CD14-positive monocyte (primary cell): Measurements from ENCODE around the gene PHACTR3. TPM values are rescaled to one million over a fixed set of nuclear protein-coding genes. Genes with fewer than 3 reads are reported as not detected.

ENCODE experiments used
- DNase-seq, 3 donors: peaks; one replicate each; pipeline ENCODE4 v3.0.0-alpha.2; 2011 to 2022
- H2AFZ ChIP-seq: 2 replicates; pipeline ENCODE4 v1.6.0; 2012; ENCODE audit warnings: mild to moderate bottlenecking, low read depth, low read length, inconsistent platforms; ENCODE audit not compliant: insufficient read depth, poor library complexity, severe bottlenecking
- H3K27ac ChIP-seq, 2 donors: 1 replicate in 1 of 2; 2 replicates in 1 of 2; pipeline ENCODE4 v1.5.1; 2012 to 2013; ENCODE audit warnings: low read length in 2 of 2, control low read depth in 1 of 2, inconsistent platforms in 1 of 2, low read depth in 1 of 2, mild to moderate bottlenecking in 1 of 2
- H3K27me3 ChIP-seq, 2 donors: one replicate each; pipeline versions ENCODE4 v1.6.0 to v1.6.1; 2011 to 2013; ENCODE audit warnings: low read length in 2 of 2; ENCODE audit not compliant: control insufficient read depth in 2 of 2, insufficient read depth in 2 of 2
- H3K36me3 ChIP-seq, 2 donors: replicated peaks in 1 of 2; 1 replicate in 1 of 2; 2 replicates in 1 of 2; pipeline versions ENCODE4 v1.5.1 to v1.6.1; 2012 to 2013; ENCODE audit warnings: low read length in 2 of 2, control low read depth in 1 of 2, inconsistent platforms in 1 of 2, mild to moderate bottlenecking in 1 of 2; ENCODE audit not compliant: insufficient read depth in 2 of 2, control insufficient read depth in 1 of 2
- H3K4me1 ChIP-seq, 2 donors: 1 replicate in 1 of 2; 2 replicates in 1 of 2; pipeline versions ENCODE4 v1.5.1 to v1.6.1; 2012 to 2013; ENCODE audit warnings: low read length in 2 of 2, control low read depth in 1 of 2, inconsistent platforms in 1 of 2, mild to moderate bottlenecking in 1 of 2, moderate library complexity in 1 of 2; ENCODE audit not compliant: insufficient read depth in 2 of 2, control insufficient read depth in 1 of 2
- H3K4me2 ChIP-seq: replicated peaks from 2 replicates; pipeline ENCODE3; 2012; ENCODE audit warnings: low read length, moderate library complexity, mild to moderate bottlenecking; ENCODE audit not compliant: poor library complexity, severe bottlenecking; ENCODE audit errors: extremely low read depth
- H3K4me3 ChIP-seq, 3 experiments: fragments of 200-600 bp in 1 of 3; sonication (generic) in 1 of 3; replicated peaks in 1 of 3; 1 replicate in 2 of 3; 2 replicates in 1 of 3; pipeline ENCODE4 v1.5.1; 2011 to 2013; ENCODE audit warnings: low read length in 3 of 3, mild to moderate bottlenecking in 3 of 3, control low read depth in 2 of 3, low read depth in 2 of 3, inconsistent platforms in 1 of 3, moderate library complexity in 1 of 3
- H3K79me2 ChIP-seq: 2 replicates; pipeline ENCODE4 v1.6.0; 2012; ENCODE audit warnings: mild to moderate bottlenecking, control low read depth, inconsistent platforms, low read length, moderate library complexity; ENCODE audit not compliant: insufficient read depth
- H3K9ac ChIP-seq: 2 replicates; pipeline ENCODE4 v1.6.0; 2017; ENCODE audit warnings: low read length, mild to moderate bottlenecking; ENCODE audit not compliant: insufficient read depth, poor library complexity, severe bottlenecking
- H3K9me3 ChIP-seq, 2 donors: replicated peaks in 1 of 2; 1 replicate in 1 of 2; 2 replicates in 1 of 2; pipeline versions ENCODE4 v1.5.1 to v1.6.1; 2012 to 2013; ENCODE audit warnings: low read length in 2 of 2, control low read depth in 1 of 2; ENCODE audit not compliant: control insufficient read depth in 1 of 2, insufficient read depth in 1 of 2
- H4K20me1 ChIP-seq: 2 replicates; pipeline ENCODE4 v1.6.0; 2012; ENCODE audit warnings: mild to moderate bottlenecking, low read length, control low read depth, moderate library complexity; ENCODE audit not compliant: insufficient read depth
- H3K27ac Mint-ChIP-seq, 7 donors: one replicate each; pipeline ENCODE4 v1.8.0; 2020; ENCODE audit warnings: mild to moderate bottlenecking in 7 of 7, mixed read lengths in 7 of 7, moderate library complexity in 6 of 7, inconsistent platforms in 2 of 7
- H3K27me3 Mint-ChIP-seq, 3 donors: one replicate each; pipeline ENCODE4 v1.8.0; 2021 to 2022; ENCODE audit warnings: low read depth in 3 of 3, mild to moderate bottlenecking in 3 of 3, mixed read lengths in 3 of 3, moderate library complexity in 3 of 3, inconsistent platforms in 1 of 3
- H3K36me3 Mint-ChIP-seq, 2 donors: one replicate each; pipeline ENCODE4 v1.8.0; 2020; ENCODE audit warnings: mixed read lengths in 2 of 2, inconsistent platforms in 1 of 2, mild to moderate bottlenecking in 1 of 2
- H3K4me1 Mint-ChIP-seq: one replicate; pipeline ENCODE4 v1.8.0; 2020; ENCODE audit warnings: mild to moderate bottlenecking, mixed read lengths
- H3K4me3 Mint-ChIP-seq, 2 donors: one replicate each; pipeline ENCODE4 v1.8.0; 2020; ENCODE audit warnings: mild to moderate bottlenecking in 2 of 2, mixed read lengths in 2 of 2, moderate library complexity in 1 of 2
- H3K9me3 Mint-ChIP-seq, 7 donors: one replicate each; pipeline ENCODE4 v1.8.0; 2020 to 2022; ENCODE audit warnings: mixed read lengths in 7 of 7, mild to moderate bottlenecking in 6 of 7, moderate library complexity in 6 of 7, inconsistent platforms in 2 of 7
- WGBS: methylation state at CpG from one replicate; pipeline ENCODE4 v1.1.5; 2013; ENCODE audit warnings: missing lambda C conversion rate; ENCODE audit not compliant: insufficient coverage; 5-methylcytosine and 5-hydroxymethylcytosine counted together
- intact Hi-C, 2 donors: fragments of 100-400 bp; cut with micrococcal nuclease; formaldehyde crosslinking; loops; one replicate each; pipeline versions ENCODE4 v1.15.0 to v1.15.1; 2023
- polyA plus RNA-seq, 3 donors: library from polyadenylated mRNA; depleted of rRNA in 1 of 3; unstranded in 2 of 3; stranded (reverse) in 1 of 3; fragments of 300-500 nt in 2 of 3; fragments of >200 nt in 1 of 3; fragmentation: Illumina TruSeq in 2 of 3; gene quantifications; 1 replicate in 2 of 3; 2 replicates in 1 of 3; pipeline ENCODE4 v1.2.3, GENCODE V29; 2012 to 2021
- TF ChIP-seq, protein P1 (sequence below): fragments of 200-600 bp; IDR thresholded peaks from one replicate; pipeline ENCODE4 v1.8.0; 2022; ENCODE audit warnings: antibody characterized with exemption, mild to moderate bottlenecking

The PHACTR3 gene
- polyA plus RNA-seq, 3 donors = 0.11 to 0.17 TPM; not detected in 1

DNA sequence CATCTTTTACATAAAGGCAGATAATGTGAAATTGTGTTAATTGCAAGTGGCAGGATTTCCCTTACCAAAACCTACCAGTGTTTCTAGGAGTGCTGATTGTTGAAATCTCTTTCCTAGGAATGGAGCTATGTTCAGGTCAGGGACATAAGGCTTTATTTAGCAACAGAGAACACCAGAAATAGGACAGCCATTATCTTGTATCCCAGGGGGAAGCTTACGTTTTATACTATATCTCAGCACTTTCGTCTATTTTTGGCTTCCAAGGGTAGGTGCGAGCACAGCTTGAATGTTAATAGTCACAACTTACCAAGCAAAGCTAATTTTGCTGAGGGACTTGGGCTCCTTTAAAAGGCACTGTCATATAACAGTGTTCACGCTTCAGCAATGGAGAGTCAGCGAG is 235.1 kb downstream of the PHACTR3 start:
- H3K36me3 Mint-ChIP-seq = peaks cover 0 to 4% of the 10 kb centered on the region in 2 donors
- no peak overlapping the region for H3K4me3 ChIP-seq
- H3K9me3 ChIP-seq = no peaks in the 10 kb centered on the region
- peaks cover 0 to 5% of the 10 kb centered on the region in 2 donors for H3K4me1 ChIP-seq
- H3K36me3 ChIP-seq = no peaks in the 10 kb centered on the region
- no peak overlapping the region for H3K27ac ChIP-seq
- H3K79me2 ChIP-seq = no peaks in the 10 kb centered on the region
- no peak overlapping the region for H3K27ac Mint-ChIP-seq
- no peak for DNase-seq
- peaks cover 11% of the 10 kb centered on the region for H3K4me1 Mint-ChIP-seq
- peaks cover 7 to 22% of the 10 kb centered on the region in 2 donors for H3K27me3 ChIP-seq
- 100% methylated on average over 3 of the region's 5 CpGs for WGBS
- H3K9me3 Mint-ChIP-seq = peaks cover 0 to 2% (median 0%) of the 10 kb centered on the region in 7 donors
- no peak overlapping the region for H3K4me2 ChIP-seq
- H4K20me1 ChIP-seq = no peaks in the 10 kb centered on the region
- no peak overlapping the region for H3K4me3 Mint-ChIP-seq
- TF ChIP-seq, protein P1, sequence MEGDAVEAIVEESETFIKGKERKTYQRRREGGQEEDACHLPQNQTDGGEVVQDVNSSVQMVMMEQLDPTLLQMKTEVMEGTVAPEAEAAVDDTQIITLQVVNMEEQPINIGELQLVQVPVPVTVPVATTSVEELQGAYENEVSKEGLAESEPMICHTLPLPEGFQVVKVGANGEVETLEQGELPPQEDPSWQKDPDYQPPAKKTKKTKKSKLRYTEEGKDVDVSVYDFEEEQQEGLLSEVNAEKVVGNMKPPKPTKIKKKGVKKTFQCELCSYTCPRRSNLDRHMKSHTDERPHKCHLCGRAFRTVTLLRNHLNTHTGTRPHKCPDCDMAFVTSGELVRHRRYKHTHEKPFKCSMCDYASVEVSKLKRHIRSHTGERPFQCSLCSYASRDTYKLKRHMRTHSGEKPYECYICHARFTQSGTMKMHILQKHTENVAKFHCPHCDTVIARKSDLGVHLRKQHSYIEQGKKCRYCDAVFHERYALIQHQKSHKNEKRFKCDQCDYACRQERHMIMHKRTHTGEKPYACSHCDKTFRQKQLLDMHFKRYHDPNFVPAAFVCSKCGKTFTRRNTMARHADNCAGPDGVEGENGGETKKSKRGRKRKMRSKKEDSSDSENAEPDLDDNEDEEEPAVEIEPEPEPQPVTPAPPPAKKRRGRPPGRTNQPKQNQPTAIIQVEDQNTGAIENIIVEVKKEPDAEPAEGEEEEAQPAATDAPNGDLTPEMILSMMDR = no peak
- peaks cover 15 to 30% (median 19%) of the 10 kb centered on the region in 3 donors for H3K27me3 Mint-ChIP-seq
- intact Hi-C loops = no loop called here
- H3K9ac ChIP-seq = no peak overlapping the region
- H2AFZ ChIP-seq = no peak overlapping the region

DNA sequence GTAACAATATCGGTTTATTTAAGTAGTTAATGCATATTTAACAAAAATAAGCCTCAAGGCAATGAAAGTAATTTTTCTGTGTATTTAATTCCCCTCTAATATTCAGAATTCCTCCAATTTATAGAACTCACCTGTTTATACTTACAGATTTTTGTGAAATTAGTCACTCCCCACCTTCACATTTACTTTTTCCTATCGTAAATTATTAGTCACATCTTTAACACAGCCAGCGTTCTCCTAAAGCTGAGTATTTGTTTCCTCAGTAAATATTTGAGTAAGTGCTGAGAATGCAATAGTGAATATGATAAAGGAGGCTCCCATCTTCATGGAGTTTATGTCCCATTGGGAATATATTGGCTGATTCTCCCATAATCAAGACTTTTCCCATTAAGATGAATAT is 241.1 kb downstream of the PHACTR3 start:
- no peak overlapping the region for H3K27ac ChIP-seq
- no peaks in the 10 kb centered on the region for H3K4me1 ChIP-seq
- peaks cover 0 to 10% of the 10 kb centered on the region in 2 donors for H3K27me3 ChIP-seq
- intact Hi-C loops = no loop called here
- no peak overlapping the region for H2AFZ ChIP-seq
- peaks cover 3 to 11% (median 4%) of the 10 kb centered on the region in 3 donors for H3K27me3 Mint-ChIP-seq
- no peak for DNase-seq
- H3K9me3 Mint-ChIP-seq = peaks cover 0 to 2% (median 0%) of the 10 kb centered on the region in 7 donors
- TF ChIP-seq, protein P1 = no peak
- H3K27ac Mint-ChIP-seq = no peak overlapping the region
- no peak overlapping the region for H3K4me2 ChIP-seq
- H3K4me1 Mint-ChIP-seq = no peaks in the 10 kb centered on the region
- H3K36me3 ChIP-seq = no peaks in the 10 kb centered on the region
- no peak overlapping the region for H3K9ac ChIP-seq
- no peaks in the 10 kb centered on the region for H4K20me1 ChIP-seq
- no peaks in the 10 kb centered on the region for H3K9me3 ChIP-seq
- no peaks in the 10 kb centered on the region for H3K79me2 ChIP-seq
- no peak overlapping the region for H3K4me3 ChIP-seq
- no peak overlapping the region for H3K4me3 Mint-ChIP-seq
- WGBS = no CpG with 5 or more reads among the region's 3 CpGs
- peaks cover 2 to 4% of the 10 kb centered on the region in 2 donors for H3K36me3 Mint-ChIP-seq
